Peyer's patch (tissue), 4 donors: ENCODE data around the gene TSPAN32. TPM values are rescaled to one million over a fixed set of nuclear protein-coding genes. Genes with fewer than 3 reads are reported as not detected.

Experiments used
- DNase-seq, 3 donors: peaks; one replicate each; pipeline ENCODE4 v3.0.0-alpha.2; 2017 to 2019
- H3K27ac ChIP-seq, 4 donors: fragments of 200-600 bp; sonication (generic); one replicate each; pipeline ENCODE4 v1.5.1; 2016 to 2019
- H3K27me3 ChIP-seq, 2 donors: fragments of 200-600 bp; sonication (generic); one replicate each; pipeline ENCODE4 v1.5.1; 2019
- H3K36me3 ChIP-seq, 3 donors: fragments of 200-600 bp; sonication (generic); one replicate each; pipeline ENCODE4 v1.5.1; 2016 to 2019
- H3K4me1 ChIP-seq, 4 donors: fragments of 200-600 bp; sonication (generic); one replicate each; pipeline ENCODE4 v1.5.1; 2016 to 2019
- H3K4me3 ChIP-seq, 4 donors: fragments of 200-600 bp; sonication (generic); 1 replicate in 3 of 4; 2 replicates in 1 of 4; pipeline ENCODE4 v1.5.1; 2016 to 2019; ENCODE audit warnings: mild to moderate bottlenecking in 1 of 4
- H3K9me3 ChIP-seq, 4 donors: fragments of 200-600 bp; sonication (generic); one replicate each; pipeline ENCODE4 v1.5.1; 2016 to 2019; ENCODE audit warnings: mild to moderate bottlenecking in 1 of 4
- POLR2A ChIP-seq, 2 donors: fragments of 450-650 bp; IDR thresholded peaks; one replicate each; pipeline ENCODE4 v1.5.1; 2017; ENCODE audit warnings: antibody characterized with exemption in 2 of 2, mild to moderate bottlenecking in 2 of 2, moderate library complexity in 2 of 2
- total RNA-seq, 4 donors: library from RNA; depleted of rRNA; stranded (reverse); fragments of >200 nt; gene quantifications; one replicate each; pipeline ENCODE4 v1.1.0, GENCODE V29; 2016
- TF ChIP-seq, protein P1 (sequence below), 6 experiments: fragments of 450-650 bp in 4 of 6; fragments of 200-600 bp in 2 of 6; sonication (generic) in 1 of 6; IDR thresholded peaks; one replicate each; pipeline ENCODE4 v1.5.1; 2017 to 2019; ENCODE audit warnings: antibody characterized with exemption in 6 of 6, mild to moderate bottlenecking in 3 of 6, moderate library complexity in 1 of 6

The TSPAN32 gene
- total RNA-seq, 4 donors from 2014 or later = 1.6 to 1.7 TPM; not detected in 2

DNA sequence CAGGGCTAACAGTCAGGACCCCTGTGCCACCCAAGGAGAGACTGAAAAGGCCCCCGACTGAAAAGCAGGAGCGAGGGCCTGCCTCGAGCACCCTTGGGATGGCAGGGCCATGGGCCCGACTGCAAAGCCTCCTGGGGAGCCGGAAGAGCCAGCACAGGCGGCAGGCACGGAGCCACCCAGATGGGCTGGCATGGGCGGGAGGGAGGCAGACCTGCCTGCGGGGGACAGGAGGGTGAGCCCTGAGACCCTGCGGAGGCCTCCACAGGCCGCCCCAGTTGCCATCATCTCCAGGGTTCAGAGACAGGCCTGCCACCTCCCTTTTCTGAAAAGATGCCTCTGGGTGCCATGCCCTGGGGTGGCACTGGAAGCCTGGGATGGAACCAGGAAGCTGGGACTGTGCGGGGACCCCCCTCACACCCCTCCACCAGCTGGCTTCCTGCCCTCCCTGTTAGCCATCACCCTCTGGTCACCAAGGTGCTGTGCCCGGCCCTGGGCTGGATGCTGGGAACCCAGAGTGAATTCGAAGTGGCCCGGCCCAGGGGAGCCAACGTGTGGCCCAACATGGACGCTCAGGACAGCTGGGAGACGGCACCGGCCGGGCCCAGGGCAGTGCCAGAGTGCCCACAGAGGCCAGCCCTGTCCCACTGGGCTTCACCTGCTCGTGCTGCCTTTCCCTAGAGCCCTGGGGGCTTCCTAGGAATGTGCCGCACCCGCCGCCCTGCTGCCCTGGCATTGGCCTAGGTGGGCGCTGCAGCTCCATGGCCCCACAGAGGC lies 13.8 kb downstream of the TSPAN32 start:
- DNase-seq = peak in 2 of 3 donors; percentile 37 to 42
- Histone ChIP-seq H3K27ac (peak overlapping the region; percentile 32 to 68 (median 60)), H3K4me3 (no peak overlapping the region), H3K36me3 (no peaks in the 10 kb centered on the region), H3K27me3 (no peaks in the 10 kb centered on the region), H3K9me3 (no peaks in the 10 kb centered on the region), H3K4me1 (peaks cover 0 to 13% (median 0%) of the 10 kb centered on the region in 4 donors)
- TF ChIP-seq, protein P1, sequence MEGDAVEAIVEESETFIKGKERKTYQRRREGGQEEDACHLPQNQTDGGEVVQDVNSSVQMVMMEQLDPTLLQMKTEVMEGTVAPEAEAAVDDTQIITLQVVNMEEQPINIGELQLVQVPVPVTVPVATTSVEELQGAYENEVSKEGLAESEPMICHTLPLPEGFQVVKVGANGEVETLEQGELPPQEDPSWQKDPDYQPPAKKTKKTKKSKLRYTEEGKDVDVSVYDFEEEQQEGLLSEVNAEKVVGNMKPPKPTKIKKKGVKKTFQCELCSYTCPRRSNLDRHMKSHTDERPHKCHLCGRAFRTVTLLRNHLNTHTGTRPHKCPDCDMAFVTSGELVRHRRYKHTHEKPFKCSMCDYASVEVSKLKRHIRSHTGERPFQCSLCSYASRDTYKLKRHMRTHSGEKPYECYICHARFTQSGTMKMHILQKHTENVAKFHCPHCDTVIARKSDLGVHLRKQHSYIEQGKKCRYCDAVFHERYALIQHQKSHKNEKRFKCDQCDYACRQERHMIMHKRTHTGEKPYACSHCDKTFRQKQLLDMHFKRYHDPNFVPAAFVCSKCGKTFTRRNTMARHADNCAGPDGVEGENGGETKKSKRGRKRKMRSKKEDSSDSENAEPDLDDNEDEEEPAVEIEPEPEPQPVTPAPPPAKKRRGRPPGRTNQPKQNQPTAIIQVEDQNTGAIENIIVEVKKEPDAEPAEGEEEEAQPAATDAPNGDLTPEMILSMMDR (IDR thresholded peaks at IDR 0.05) = no peak
- TF ChIP-seq POLR2A (IDR thresholded peaks at IDR 0.05) = no peak

DNA sequence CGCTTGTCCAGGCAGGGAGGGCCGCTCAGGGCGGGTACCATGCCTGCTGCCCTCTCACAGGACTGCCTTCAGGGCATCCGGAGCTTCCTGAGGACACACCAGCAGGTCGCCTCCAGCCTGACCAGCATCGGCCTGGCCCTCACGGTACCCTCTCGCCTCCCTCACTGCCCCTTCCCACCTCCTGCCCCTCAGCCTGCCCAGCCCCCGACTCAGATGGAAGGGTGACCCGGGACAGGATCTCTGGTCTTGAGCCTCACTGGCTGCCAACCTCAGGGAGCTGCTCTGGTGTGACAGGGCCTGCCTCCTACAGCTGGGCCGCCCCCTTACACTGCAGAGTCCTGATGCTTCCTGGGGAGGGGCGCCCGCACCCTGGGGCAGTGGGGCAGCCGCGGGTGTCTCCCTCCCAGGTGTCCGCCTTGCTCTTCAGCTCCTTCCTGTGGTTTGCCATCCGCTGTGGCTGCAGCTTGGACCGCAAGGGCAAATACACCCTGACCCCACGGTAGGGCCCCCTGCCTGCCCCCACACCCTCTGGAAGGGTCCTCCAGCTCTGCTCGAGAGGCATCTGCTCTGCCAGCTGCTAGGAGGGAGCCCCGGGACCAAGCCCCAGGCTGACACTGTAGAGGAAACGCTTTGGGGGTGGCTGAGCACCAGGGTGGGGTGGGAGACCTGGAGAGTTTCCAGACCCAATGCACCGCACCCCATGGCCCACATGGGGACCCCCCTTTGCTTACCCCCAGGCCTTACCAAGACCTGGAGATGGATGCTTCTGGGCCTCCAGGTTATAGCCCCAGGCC lies 14.6 kb downstream of the TSPAN32 start:
- no peaks in the 10 kb centered on the region for H3K9me3 ChIP-seq
- H3K4me1 ChIP-seq = peaks cover 0 to 13% (median 0%) of the 10 kb centered on the region in 4 donors
- H3K4me3 ChIP-seq = no peak overlapping the region
- H3K27ac ChIP-seq = no peak overlapping the region
- TF ChIP-seq, protein P1 (IDR thresholded peaks at IDR 0.05) = no peak
- TF ChIP-seq POLR2A (IDR thresholded peaks at IDR 0.05) = no peak
- H3K36me3 ChIP-seq = no peaks in the 10 kb centered on the region
- no peaks in the 10 kb centered on the region for H3K27me3 ChIP-seq
- peak in 2 of 3 donors; percentile 33 to 42 for DNase-seq

DNA sequence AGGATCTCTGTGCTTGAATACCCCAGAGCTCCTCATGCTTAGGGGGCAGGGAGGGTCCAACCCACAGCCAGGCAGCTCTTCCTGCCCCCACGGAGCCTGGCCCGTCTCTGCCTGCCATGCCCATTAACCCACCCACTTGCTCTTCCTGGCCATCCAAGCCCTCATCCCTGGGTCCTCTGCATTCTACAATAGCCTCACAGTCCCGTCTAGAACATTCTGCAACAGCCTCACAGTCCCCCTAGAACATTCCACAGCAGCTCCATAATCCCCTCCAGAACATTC lies 15.1 kb downstream of the TSPAN32 start:
- TF ChIP-seq, protein P1 (IDR thresholded peaks at IDR 0.05) = no peak
- no peak for TF ChIP-seq POLR2A (IDR thresholded peaks at IDR 0.05)
- H3K27ac ChIP-seq = no peak overlapping the region

DNA sequence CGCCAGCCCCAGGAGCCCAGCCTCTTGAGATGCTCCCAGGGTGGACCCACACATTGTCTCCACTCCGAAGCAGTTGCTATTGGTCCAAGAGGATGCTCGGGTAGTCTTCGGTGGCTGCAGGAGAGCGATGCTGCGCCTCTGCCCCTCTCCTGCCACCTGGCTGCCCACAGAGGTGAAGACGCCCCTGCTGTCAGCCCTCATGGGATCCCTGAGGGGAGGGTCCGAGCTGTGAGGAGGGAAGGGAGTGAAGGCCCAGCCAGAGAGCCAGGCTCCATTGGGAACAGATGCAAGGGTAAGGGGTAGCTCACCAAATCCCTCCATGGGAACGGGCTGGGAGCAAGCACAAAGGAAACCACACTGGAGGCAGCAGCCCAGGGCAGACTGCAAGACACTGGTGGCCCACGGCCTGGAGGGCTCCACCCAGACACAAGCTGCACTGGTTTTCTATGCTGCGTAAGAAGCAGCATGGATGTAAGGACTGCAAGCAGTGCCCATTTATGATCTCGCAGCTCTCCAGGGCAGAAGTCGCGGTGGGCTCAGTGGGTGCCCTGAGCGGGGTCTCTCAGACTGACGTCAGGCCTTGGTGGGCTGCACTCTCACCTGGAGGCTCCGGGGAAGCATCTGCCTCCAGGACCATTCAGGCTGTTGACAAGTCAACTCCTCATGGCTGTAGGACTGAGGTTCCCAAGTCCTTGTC lies 15.7 kb downstream of the TSPAN32 start:
- Histone ChIP-seq H3K4me1 (peaks cover 0 to 13% (median 0%) of the 10 kb centered on the region in 4 donors), H3K27me3 (no peaks in the 10 kb centered on the region), H3K36me3 (no peaks in the 10 kb centered on the region), H3K4me3 (no peak overlapping the region), H3K27ac (no peak overlapping the region), H3K9me3 (no peaks in the 10 kb centered on the region)
- peak in 1 of 3 donors; percentile 44 for DNase-seq
- TF ChIP-seq, protein P1 (IDR thresholded peaks at IDR 0.05) = no peak
- no peak for TF ChIP-seq POLR2A (IDR thresholded peaks at IDR 0.05)

More for the DNA sequence above, 15.1 kb downstream of the TSPAN32 start:
- peaks cover 0 to 13% (median 0%) of the 10 kb centered on the region in 4 donors for H3K4me1 ChIP-seq
- no peaks in the 10 kb centered on the region for H3K27me3 ChIP-seq
- H3K4me3 ChIP-seq = no peak overlapping the region
- no peaks in the 10 kb centered on the region for H3K36me3 ChIP-seq
- no peak for DNase-seq
- no peaks in the 10 kb centered on the region for H3K9me3 ChIP-seq

DNA sequence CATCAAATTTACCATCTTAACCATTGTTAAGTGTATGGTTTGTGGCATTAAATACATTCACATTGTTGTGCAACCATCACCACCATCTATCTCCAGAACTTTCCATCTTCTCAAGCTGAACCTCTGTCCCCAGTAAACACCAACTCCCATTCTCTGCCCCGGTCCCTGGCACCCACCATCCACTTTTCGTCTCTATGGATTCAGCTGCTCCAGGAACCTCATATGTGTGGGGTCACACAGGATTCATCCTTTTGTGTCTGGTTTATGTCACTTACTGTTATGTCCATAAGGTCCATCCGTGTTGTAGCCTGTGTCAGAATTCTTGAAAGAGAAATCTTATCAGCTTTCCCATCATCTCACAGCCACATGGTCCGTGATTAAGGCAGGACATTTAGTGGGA lies 16.3 kb downstream of the TSPAN32 start:
- Histone ChIP-seq H3K36me3 (no peaks in the 10 kb centered on the region), H3K9me3 (no peaks in the 10 kb centered on the region), H3K27me3 (no peaks in the 10 kb centered on the region), H3K4me3 (no peak overlapping the region), H3K4me1 (peaks cover 0 to 13% (median 0%) of the 10 kb centered on the region in 4 donors), H3K27ac (no peak overlapping the region)
- no peak for DNase-seq
- no peak for TF ChIP-seq POLR2A (IDR thresholded peaks at IDR 0.05)
- TF ChIP-seq, protein P1 (IDR thresholded peaks at IDR 0.05) = no peak
